HEK293T (cell line): Measurements from ENCODE around the gene ADIRF.

Experiments used
- ARNT ChIP-seq: fragments of 450-650 bp; IDR thresholded peaks from 2 replicates; pipeline ENCODE4 v1.6.1; 2017; ENCODE audit warnings: mild to moderate bottlenecking
- BHLHE40 ChIP-seq: fragments of 450-650 bp; IDR thresholded peaks from 2 replicates; pipeline ENCODE4 v1.6.1; 2016; ENCODE audit warnings: mild to moderate bottlenecking, moderate library complexity, borderline replicate concordance
- CTBP1 ChIP-seq: fragments of 450-650 bp; IDR thresholded peaks from 2 replicates; pipeline ENCODE4 v1.6.1; 2016; ENCODE audit warnings: borderline replicate concordance
- ELF4 ChIP-seq: fragments of 450-650 bp; IDR thresholded peaks from 2 replicates; pipeline ENCODE4 v1.6.1; 2017; ENCODE audit warnings: antibody characterized with exemption
- FOXK2 ChIP-seq: fragments of 450-650 bp; IDR thresholded peaks from 2 replicates; pipeline ENCODE4 v1.6.1; 2016; ENCODE audit warnings: mild to moderate bottlenecking
- FOXM1 ChIP-seq: fragments of 450-650 bp; IDR thresholded peaks from 2 replicates; pipeline ENCODE4 v1.6.1; 2017; ENCODE audit warnings: mild to moderate bottlenecking, borderline replicate concordance
- HDGF ChIP-seq: fragments of 450-650 bp; IDR thresholded peaks from 2 replicates; pipeline ENCODE4 v1.6.1; 2017; ENCODE audit warnings: antibody characterized with exemption, borderline replicate concordance
- NFRKB ChIP-seq: fragments of 450-650 bp; IDR thresholded peaks from 2 replicates; pipeline ENCODE4 v1.6.1; 2016; ENCODE audit warnings: mild to moderate bottlenecking, moderate library complexity
- PKNOX1 ChIP-seq: fragments of 450-650 bp; IDR thresholded peaks from 2 replicates; pipeline ENCODE4 v1.6.1; 2016
- SP1 ChIP-seq: fragments of 450-650 bp; IDR thresholded peaks from 2 replicates; pipeline ENCODE4 v1.6.1; 2017
- SUZ12 ChIP-seq: fragments of 450-650 bp; IDR thresholded peaks from 2 replicates; pipeline ENCODE4 v1.6.1; 2016; ENCODE audit warnings: mild to moderate bottlenecking
- TARDBP ChIP-seq: fragments of 450-650 bp; IDR thresholded peaks from 2 replicates; pipeline ENCODE4 v1.6.1; 2016

GRCh38 chr10:86941991-86942421 lies 26.3 kb upstream of the ADIRF start:
- TF ChIP-seq NFRKB (no peak), ARNT (no peak), CTBP1 (no peak), FOXM1 (no peak), TARDBP (no peak), HDGF (no peak), SP1 (no peak), SUZ12 (no peak), PKNOX1 (no peak), BHLHE40 (no peak), FOXK2 (no peak), ELF4 (no peak)
